ENCODE measurements around the gene EIF3K. TPM values are rescaled to one million over a fixed set of nuclear protein-coding genes. Genes with fewer than 3 reads are reported as not detected.

The EIF3K gene
- total and polyA plus RNA-seq, 2 of the 13 experiments (the other 11 are each of a cell fraction or from before 2014, with no cell fraction given), result 179 to 258 TPM

DNA sequence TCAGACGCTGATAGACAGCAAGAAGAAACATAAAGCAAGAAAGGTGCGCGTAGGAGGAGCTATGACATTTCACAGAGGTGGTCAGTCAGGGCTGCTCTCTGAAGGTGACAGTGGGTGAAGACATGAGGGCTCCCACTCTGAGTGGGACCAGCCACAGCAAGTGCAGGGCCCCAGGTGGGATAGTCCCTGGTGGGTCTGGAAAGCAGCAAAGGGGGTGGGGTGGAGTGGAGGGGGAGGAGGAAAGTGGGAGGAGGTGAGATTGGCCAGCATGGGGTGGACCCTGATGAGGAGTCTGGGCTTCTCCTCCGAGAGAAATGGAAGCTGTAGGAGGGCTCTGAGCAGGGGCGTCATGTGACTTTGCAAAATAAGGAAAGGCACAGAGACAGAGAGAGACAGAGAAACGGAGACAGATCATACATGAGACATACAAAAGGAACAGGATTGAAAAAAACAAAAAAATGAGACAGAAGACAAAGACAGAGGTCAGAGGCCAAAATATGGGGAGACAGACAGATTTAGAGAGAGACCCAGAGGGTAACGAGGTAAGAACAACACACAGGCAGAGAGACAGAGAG, 3.9 kb upstream of the EIF3K start:
- TF ChIP-seq SP4 (CRISPR knock-in tag; IDR thresholded peaks at IDR 0.05) (no peak), CENPT (CRISPR knock-in tag; IDR thresholded peaks at IDR 0.05; ENCODE audit: low read depth) (no peak), ZKSCAN8 (CRISPR knock-in tag; IDR thresholded peaks at IDR 0.05; ENCODE audit: borderline replicate concordance) (no peak), ZNF20 (CRISPR knock-in tag; IDR thresholded peaks at IDR 0.05) (no peak), SRSF9 (IDR thresholded peaks at IDR 0.05; ENCODE audit: borderline replicate concordance, insufficient read depth, low read depth, low read length, poor library complexity, severe bottlenecking) (no peak), FOSL2 (CRISPR knock-in tag; IDR thresholded peaks at IDR 0.05) (no peak), GTF3A (CRISPR knock-in tag; conservative IDR thresholded peaks at IDR 0.05) (no peak), ARID2 (CRISPR knock-in tag; IDR thresholded peaks at IDR 0.05; ENCODE audit: borderline replicate concordance) (no peak), ZNF83 (CRISPR knock-in tag; IDR thresholded peaks at IDR 0.05; ENCODE audit: borderline replicate concordance) (no peak), ZNF10 (CRISPR knock-in tag; IDR thresholded peaks at IDR 0.05; ENCODE audit: borderline replicate concordance, low read depth) (no peak), ZNF75D (CRISPR knock-in tag; IDR thresholded peaks at IDR 0.05; ENCODE audit: borderline replicate concordance) (no peak), PHF8 (CRISPR knock-in tag; IDR thresholded peaks at IDR 0.05) (no peak), JUNB (CRISPR knock-in tag; IDR thresholded peaks at IDR 0.05; ENCODE audit: borderline replicate concordance) (no peak)
- TF ChIP-seq, protein P1, sequence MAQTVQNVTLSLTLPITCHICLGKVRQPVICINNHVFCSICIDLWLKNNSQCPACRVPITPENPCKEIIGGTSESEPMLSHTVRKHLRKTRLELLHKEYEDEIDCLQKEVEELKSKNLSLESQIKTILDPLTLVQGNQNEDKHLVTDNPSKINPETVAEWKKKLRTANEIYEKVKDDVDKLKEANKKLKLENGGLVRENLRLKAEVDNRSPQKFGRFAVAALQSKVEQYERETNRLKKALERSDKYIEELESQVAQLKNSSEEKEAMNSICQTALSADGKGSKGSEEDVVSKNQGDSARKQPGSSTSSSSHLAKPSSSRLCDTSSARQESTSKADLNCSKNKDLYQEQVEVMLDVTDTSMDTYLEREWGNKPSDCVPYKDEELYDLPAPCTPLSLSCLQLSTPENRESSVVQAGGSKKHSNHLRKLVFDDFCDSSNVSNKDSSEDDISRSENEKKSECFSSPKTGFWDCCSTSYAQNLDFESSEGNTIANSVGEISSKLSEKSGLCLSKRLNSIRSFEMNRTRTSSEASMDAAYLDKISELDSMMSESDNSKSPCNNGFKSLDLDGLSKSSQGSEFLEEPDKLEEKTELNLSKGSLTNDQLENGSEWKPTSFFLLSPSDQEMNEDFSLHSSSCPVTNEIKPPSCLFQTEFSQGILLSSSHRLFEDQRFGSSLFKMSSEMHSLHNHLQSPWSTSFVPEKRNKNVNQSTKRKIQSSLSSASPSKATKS (CRISPR knock-in tag; IDR thresholded peaks at IDR 0.05), result no peak
- H3K4me3 ChIP-seq (replicated peaks in 1 of 3; ENCODE audit: insufficient read depth in 1 of 3, low read depth in 2 of 3, low read length in 3 of 3), result no peak overlapping the region
- ATAC-seq (no peak), FAIRE-seq (no peak), DNase-seq (ENCODE audit: low spot score) (no peak)
- H3K27me3 ChIP-seq (ENCODE audit: control insufficient read depth in 1 of 2, insufficient read depth in 2 of 2, low read length in 2 of 2), result no peaks in the 10 kb centered on the region; a peak in 2 of 5 replicates
- H3K4me1 ChIP-seq (ENCODE audit: insufficient read depth, low read length), result peaks cover 35% of the 10 kb centered on the region
- no peak overlapping the region for H3K27ac ChIP-seq (ENCODE audit: extremely low read length, insufficient read depth, low read length)
- no peaks in the 10 kb centered on the region for H4K20me1 ChIP-seq (ENCODE audit: insufficient read depth, low read length)
- intact Hi-C loops (cut with micrococcal nuclease; ENCODE audit: unreplicated experiment) (no loop called here), in situ Hi-C loops (cut with HindIII; ENCODE audit: extremely low pct_ligation_motif_present, low pct_unique_long_range_greater_than_20kb) (no loop called here)
- H3K79me2 ChIP-seq (ENCODE audit: insufficient read depth, low read length), result peaks cover 12% of the 10 kb centered on the region
- WGBS (ENCODE audit: low lambda C conversion rate), result 47% methylated on average over 7 of the region's 7 CpGs
- H3K36me3 ChIP-seq (replicated peaks in 1 of 2; ENCODE audit: control insufficient read depth in 1 of 2, insufficient read depth in 2 of 2, low read length in 2 of 2), result no peaks in the 10 kb centered on the region
- H3K9me3 ChIP-seq (ENCODE audit: low read length), result no peaks in the 10 kb centered on the region
- ChIA-PET CTCF (ENCODE audit: low intra/inter-chr PET ratio, low total read pairs) (no interaction called here), POLR2A (interaction anchor here (1.0 kb wide), 1 partner anchor 20 kb away, joined by 4 read pairs; no protein-coding TSS in a partner anchor)
- BruUV-seq (replicated peaks), result no TSS peak
- H3K4me2 ChIP-seq (ENCODE audit: low read depth, low read length), result peak overlapping the region; percentile 3; the same call in 1 of the 2 replicates
- H3K9ac ChIP-seq (ENCODE audit: insufficient read depth, low read depth, low read length), result no peak overlapping the region
- H2AFZ ChIP-seq (ENCODE audit: low read length), result no peak overlapping the region

Data from HepG2 (cell line).